Fibroblast of skin of abdomen (primary cell): ENCODE measurements around the gene IQSEC3.
"Not testable (repeated sequence)": the region's sequence is repeated elsewhere in the genome, so short reads cannot be mapped to it uniquely, and the experiment has no call there.

Experiments used
- DNase-seq: peaks from one replicate; pipeline ENCODE4 v3.0.0-alpha.2; 2013

Gene IQSEC3

GRCh38 chr12:113347-113746 lies 46.8 kb downstream of the IQSEC3 start:
- DNase-seq = no peak

- no peak for DNase-seq
Observed at GRCh38 chr12:114626-115211, 48.2 kb downstream of the IQSEC3 start.

- DNase-seq = no peak
Observed at GRCh38 chr12:115518-115917, 49.0 kb downstream of the IQSEC3 start.

- DNase-seq = no peak
Observed at GRCh38 chr12:115960-116915, 49.7 kb downstream of the IQSEC3 start.

GRCh38 chr12:117311-117710 lies 50.7 kb downstream of the IQSEC3 start:
- DNase-seq = no peak

GRCh38 chr12:117816-118345 lies 51.3 kb downstream of the IQSEC3 start:
- DNase-seq = no peak

GRCh38 chr12:118591-118990 lies 52.0 kb downstream of the IQSEC3 start:
- DNase-seq = no peak

GRCh38 chr12:120951-121350 lies 54.4 kb downstream of the IQSEC3 start:
- no peak for DNase-seq

GRCh38 chr12:121647-122046 lies 55.1 kb downstream of the IQSEC3 start:
- no peak for DNase-seq

- no peak for DNase-seq
Observed at GRCh38 chr12:125075-125474, 58.5 kb downstream of the IQSEC3 start.

- no peak for DNase-seq
Observed at GRCh38 chr12:125566-125965, 59.0 kb downstream of the IQSEC3 start.

- no peak for DNase-seq
Observed at GRCh38 chr12:128079-128478, 61.5 kb downstream of the IQSEC3 start.

GRCh38 chr12:129001-129400 lies 62.4 kb downstream of the IQSEC3 start:
- no peak for DNase-seq

- no peak for DNase-seq
Observed at GRCh38 chr12:130519-130918, 64.0 kb downstream of the IQSEC3 start.

- DNase-seq = no peak
Observed at GRCh38 chr12:131008-131407, 64.4 kb downstream of the IQSEC3 start.

- DNase-seq = peak; percentile 4
Observed at GRCh38 chr12:131732-132495, 65.3 kb downstream of the IQSEC3 start.

- not testable (repeated sequence) for DNase-seq
Observed at GRCh38 chr12:133616-134232, 67.2 kb downstream of the IQSEC3 start.

- no peak for DNase-seq
Observed at GRCh38 chr12:135138-135537, 68.6 kb downstream of the IQSEC3 start.

GRCh38 chr12:138171-138897 lies 71.8 kb downstream of the IQSEC3 start:
- DNase-seq = no peak

GRCh38 chr12:138898-139534 lies 72.4 kb downstream of the IQSEC3 start:
- peak; percentile 2 for DNase-seq

GRCh38 chr12:139585-139984 lies 73.0 kb downstream of the IQSEC3 start:
- DNase-seq = peak; percentile 16
